Neural progenitor cell (in vitro differentiated cells): ENCODE measurements around the gene MED12L. TPM values are rescaled to one million over a fixed set of nuclear protein-coding genes. Genes with fewer than 3 reads are reported as not detected.
"Not testable (repeated sequence)": the region's sequence is repeated elsewhere in the genome, so short reads cannot be mapped to it uniquely, and the experiment has no call there.

Source experiments
- DNase-seq: peaks from one replicate; pipeline ENCODE4 v3.0.0-alpha.2; 2016; ENCODE audit warnings: low spot score
- H2AFZ ChIP-seq: fragments of 200-600 bp; sonication (generic); replicated peaks from 2 replicates; pipeline ENCODE4 v1.6.1; 2016; ENCODE audit warnings: antibody characterized with exemption
- H3F3A ChIP-seq: fragments of 200-600 bp; sonication (generic); 2 replicates; pipeline ENCODE4 v1.6.1; 2016; ENCODE audit warnings: antibody characterized with exemption, low read depth
- H3K27ac ChIP-seq: fragments of 200-600 bp; sonication (generic); 2 replicates; pipeline ENCODE4 v1.5.1; 2016; ENCODE audit warnings: mild to moderate bottlenecking
- H3K27me3 ChIP-seq: fragments of 200-600 bp; sonication (generic); 2 replicates; pipeline ENCODE4 v1.6.1; 2016; ENCODE audit warnings: mild to moderate bottlenecking, moderate library complexity
- H3K36me3 ChIP-seq: fragments of 200-600 bp; sonication (generic); 2 replicates; pipeline ENCODE4 v1.5.1; 2016
- H3K4me1 ChIP-seq: fragments of 200-600 bp; sonication (generic); 2 replicates; pipeline ENCODE4 v1.6.1; 2016; ENCODE audit warnings: mixed run types
- H3K4me2 ChIP-seq: fragments of 200-600 bp; sonication (generic); 2 replicates; pipeline ENCODE4 v1.6.1; 2016
- H3K4me3 ChIP-seq: fragments of 200-600 bp; sonication (generic); 2 replicates; pipeline ENCODE4 v1.5.1; 2016
- H3K79me2 ChIP-seq: fragments of 200-600 bp; sonication (generic); 2 replicates; pipeline ENCODE4 v1.6.1; 2016; ENCODE audit warnings: low read depth
- H3K9ac ChIP-seq: fragments of 200-600 bp; sonication (generic); 2 replicates; pipeline ENCODE4 v1.6.1; 2016
- H3K9me3 ChIP-seq: fragments of 200-600 bp; sonication (generic); 2 replicates; pipeline ENCODE4 v1.5.1; 2016; ENCODE audit warnings: low read depth
- H4K20me1 ChIP-seq: fragments of 200-600 bp; sonication (generic); 2 replicates; pipeline ENCODE4 v1.6.1; 2016; ENCODE audit warnings: low read depth
- H3K27ac Mint-ChIP-seq: 3 replicates; pipeline ENCODE4 v1.8.0; 2021; ENCODE audit warnings: mixed read lengths
- H3K27me3 Mint-ChIP-seq: 2 replicates; pipeline ENCODE4 v1.8.0; 2022; ENCODE audit warnings: low read depth, mild to moderate bottlenecking, inconsistent platforms, moderate library complexity, mixed read lengths; ENCODE audit not compliant: insufficient read depth
- H3K36me3 Mint-ChIP-seq: 3 replicates; pipeline ENCODE4 v1.8.0; 2021; ENCODE audit warnings: mixed read lengths
- H3K4me1 Mint-ChIP-seq: 3 replicates; pipeline ENCODE4 v1.8.0; 2021; ENCODE audit warnings: mixed read lengths
- H3K4me3 Mint-ChIP-seq: 3 replicates; pipeline ENCODE4 v1.8.0; 2021; ENCODE audit warnings: mild to moderate bottlenecking, moderate library complexity, mixed read lengths
- H3K9me3 Mint-ChIP-seq: 3 replicates; pipeline ENCODE4 v1.8.0; 2020; ENCODE audit warnings: mixed read lengths
- EZH2 ChIP-seq: fragments of 200-600 bp; sonication (generic); IDR thresholded peaks from 2 replicates; pipeline ENCODE4 v1.6.1; 2017; ENCODE audit warnings: antibody characterized with exemption, mild to moderate bottlenecking, moderate library complexity
- EZH2phosphoT487 ChIP-seq: fragments of 200-600 bp; sonication (generic); IDR thresholded peaks from 2 replicates; pipeline ENCODE4 v1.6.1; 2017; ENCODE audit warnings: antibody characterized with exemption
- total RNA-seq: library from RNA; depleted of rRNA; stranded (reverse); fragments of >200 nt; gene quantifications from 2 replicates; pipeline ENCODE4 v1.2.3, GENCODE V29; 2015; ENCODE audit warnings: low replicate concordance
- TF ChIP-seq, protein P1 (sequence below): fragments of 200-600 bp; sonication (generic); IDR thresholded peaks from 2 replicates; pipeline ENCODE4 v1.5.1; 2017; ENCODE audit warnings: antibody characterized with exemption, mild to moderate bottlenecking

The MED12L gene
- total RNA-seq, 1 donor from 2014 or later = 16.5 TPM

GRCh38 chr3:151074256-151074655 lies 11.2 kb upstream of the MED12L start:
- Histone ChIP-seq H3K27me3 (no peaks in the 10 kb centered on the region), H3K36me3 (no peaks in the 10 kb centered on the region), H3K4me1 (no peaks in the 10 kb centered on the region), H4K20me1 (no peaks in the 10 kb centered on the region), H3F3A (no peaks in the 10 kb centered on the region), H3K27ac (no peak overlapping the region), H3K79me2 (no peaks in the 10 kb centered on the region), H3K4me3 (no peak overlapping the region), H3K4me2 (no peak overlapping the region), H3K9me3 (no peaks in the 10 kb centered on the region), H3K9ac (no peak overlapping the region), H2AFZ (no peak overlapping the region)
- no peak for DNase-seq
- Mint-ChIP-seq H3K36me3 (no peaks in the 10 kb centered on the region), H3K27ac (no peak overlapping the region), H3K27me3 (no peaks in the 10 kb centered on the region), H3K4me3 (peak overlapping the region; percentile 52), H3K4me1 (no peaks in the 10 kb centered on the region), H3K9me3 (no peaks in the 10 kb centered on the region)
- TF ChIP-seq EZH2 (no peak), EZH2phosphoT487 (no peak)
- TF ChIP-seq, protein P1, sequence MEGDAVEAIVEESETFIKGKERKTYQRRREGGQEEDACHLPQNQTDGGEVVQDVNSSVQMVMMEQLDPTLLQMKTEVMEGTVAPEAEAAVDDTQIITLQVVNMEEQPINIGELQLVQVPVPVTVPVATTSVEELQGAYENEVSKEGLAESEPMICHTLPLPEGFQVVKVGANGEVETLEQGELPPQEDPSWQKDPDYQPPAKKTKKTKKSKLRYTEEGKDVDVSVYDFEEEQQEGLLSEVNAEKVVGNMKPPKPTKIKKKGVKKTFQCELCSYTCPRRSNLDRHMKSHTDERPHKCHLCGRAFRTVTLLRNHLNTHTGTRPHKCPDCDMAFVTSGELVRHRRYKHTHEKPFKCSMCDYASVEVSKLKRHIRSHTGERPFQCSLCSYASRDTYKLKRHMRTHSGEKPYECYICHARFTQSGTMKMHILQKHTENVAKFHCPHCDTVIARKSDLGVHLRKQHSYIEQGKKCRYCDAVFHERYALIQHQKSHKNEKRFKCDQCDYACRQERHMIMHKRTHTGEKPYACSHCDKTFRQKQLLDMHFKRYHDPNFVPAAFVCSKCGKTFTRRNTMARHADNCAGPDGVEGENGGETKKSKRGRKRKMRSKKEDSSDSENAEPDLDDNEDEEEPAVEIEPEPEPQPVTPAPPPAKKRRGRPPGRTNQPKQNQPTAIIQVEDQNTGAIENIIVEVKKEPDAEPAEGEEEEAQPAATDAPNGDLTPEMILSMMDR = no peak

GRCh38 chr3:151075869-151076562 lies 9.4 kb upstream of the MED12L start:
- H3F3A ChIP-seq = no peaks in the 10 kb centered on the region
- Mint-ChIP-seq H3K36me3 (no peaks in the 10 kb centered on the region), H3K27ac (no peak overlapping the region), H3K27me3 (no peaks in the 10 kb centered on the region), H3K9me3 (no peaks in the 10 kb centered on the region), H3K4me1 (no peaks in the 10 kb centered on the region), H3K4me3 (no peak overlapping the region)
- H3K4me3 ChIP-seq = no peak overlapping the region
- no peaks in the 10 kb centered on the region for H3K4me1 ChIP-seq
- H3K9ac ChIP-seq = no peak overlapping the region
- no peaks in the 10 kb centered on the region for H3K79me2 ChIP-seq
- no peak overlapping the region for H2AFZ ChIP-seq
- TF ChIP-seq EZH2 (no peak), EZH2phosphoT487 (no peak)
- TF ChIP-seq, protein P1 = no peak
- no peak overlapping the region for H3K4me2 ChIP-seq
- H3K27me3 ChIP-seq = no peaks in the 10 kb centered on the region
- H3K36me3 ChIP-seq = no peaks in the 10 kb centered on the region
- H4K20me1 ChIP-seq = no peaks in the 10 kb centered on the region
- DNase-seq = peak; percentile 57
- no peaks in the 10 kb centered on the region for H3K9me3 ChIP-seq
- H3K27ac ChIP-seq = no peak overlapping the region

- Histone ChIP-seq H3K4me2 (no peak overlapping the region), H4K20me1 (no peaks in the 10 kb centered on the region), H3K27ac (no peak overlapping the region), H2AFZ (no peak overlapping the region), H3K36me3 (no peaks in the 10 kb centered on the region), H3K4me3 (no peak overlapping the region), H3K27me3 (no peaks in the 10 kb centered on the region), H3K9ac (no peak overlapping the region), H3F3A (no peaks in the 10 kb centered on the region), H3K9me3 (no peaks in the 10 kb centered on the region), H3K79me2 (no peaks in the 10 kb centered on the region), H3K4me1 (no peaks in the 10 kb centered on the region)
- no peaks in the 10 kb centered on the region for H3K4me1 Mint-ChIP-seq
- H3K27me3 Mint-ChIP-seq = no peaks in the 10 kb centered on the region
- no peak overlapping the region for H3K4me3 Mint-ChIP-seq
- H3K36me3 Mint-ChIP-seq = no peaks in the 10 kb centered on the region
- no peak for TF ChIP-seq EZH2phosphoT487
- no peak for TF ChIP-seq EZH2
- TF ChIP-seq, protein P1 = no peak
- no peak overlapping the region for H3K27ac Mint-ChIP-seq
- DNase-seq = no peak
- no peaks in the 10 kb centered on the region for H3K9me3 Mint-ChIP-seq
These were observed 8.8 kb upstream of the MED12L start for GRCh38 chr3:151076626-151077025.

DNA sequence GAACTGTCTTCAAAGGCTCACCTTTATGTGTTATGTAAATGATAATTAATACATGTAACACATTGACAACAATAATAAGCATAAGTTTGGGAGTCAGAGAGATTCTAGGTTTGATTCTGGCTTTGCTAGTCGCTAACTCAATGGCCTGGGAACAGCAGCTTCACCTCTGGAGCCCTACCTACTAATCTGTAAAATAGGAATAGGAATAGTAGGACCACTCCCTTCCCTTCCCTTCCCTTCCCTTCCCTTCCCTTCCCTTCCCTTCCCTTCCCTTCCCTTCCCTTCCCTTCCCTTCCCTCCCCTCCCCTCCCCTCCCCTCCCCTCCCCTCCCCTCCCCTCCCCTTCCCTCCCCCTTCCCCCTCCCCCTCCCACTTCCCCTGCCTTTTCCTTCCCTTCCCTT lies 4.4 kb upstream of the MED12L start:
- not testable (repeated sequence) for H3K36me3 ChIP-seq, H3K79me2 ChIP-seq, H3K4me2 ChIP-seq, H3K9me3 ChIP-seq, H4K20me1 ChIP-seq, H3K36me3 Mint-ChIP-seq, H3K27me3 ChIP-seq, H3K9ac ChIP-seq, H3K27ac Mint-ChIP-seq, DNase-seq, H2AFZ ChIP-seq, H3K4me3 ChIP-seq, H3K9me3 Mint-ChIP-seq, H3K27ac ChIP-seq, H3K4me3 Mint-ChIP-seq, H3K27me3 Mint-ChIP-seq
- Histone ChIP-seq H3K4me1 (peaks cover 23% of the 10 kb centered on the region), H3F3A (peaks cover 20% of the 10 kb centered on the region)
- peaks cover 25% of the 10 kb centered on the region for H3K4me1 Mint-ChIP-seq
